Measurements from ENCODE around the gene PRR15L.

- TF ChIP-seq POLR2A (IDR thresholded peaks at IDR 0.05) (no peak), CTCF (IDR thresholded peaks at IDR 0.05) (peak; percentile 56 to 77 (median 74)), EP300 (IDR thresholded peaks at IDR 0.05) (no peak)
Observed at GRCh38 chr17:47946929-47947397, 10.7 kb downstream of the PRR15L start.

Measured in upper lobe of left lung (tissue), 4 donors.